CD4-positive, alpha-beta T cell treated with Interleukin-4 for 4 hours (primary cell): Measurements from ENCODE around the gene SLC7A7.
"Not testable (repeated sequence)": the region's sequence is repeated elsewhere in the genome, so short reads cannot be mapped to it uniquely, and the experiment has no call there.

Experiments
- DNase-seq: peaks from one replicate; pipeline ENCODE4 v3.0.0-alpha.2; 2020

Gene SLC7A7

GRCh38 chr14:22814941-22815713 lies at the start of gene SLC7A7:
TSS of gene SLC7A7 (minus strand) at chr14:22815435. CDS start at chr14:22813398, 2,037 bp downstream.
- DNase-seq = no peak

GRCh38 chr14:22864979-22865378 lies 49.7 kb upstream of the SLC7A7 start:
- DNase-seq = no peak

- DNase-seq = no peak
Measured at GRCh38 chr14:22861651-22862050, 46.4 kb upstream of the SLC7A7 start.

GRCh38 chr14:22860377-22860776 lies 45.1 kb upstream of the SLC7A7 start:
- DNase-seq = not testable (repeated sequence)

- no peak for DNase-seq
Measured at GRCh38 chr14:22856428-22856827, 41.2 kb upstream of the SLC7A7 start.

GRCh38 chr14:22854963-22855724 lies 39.9 kb upstream of the SLC7A7 start:
- DNase-seq = no peak

- not testable (repeated sequence) for DNase-seq
Measured at GRCh38 chr14:22854296-22854695, 39.1 kb upstream of the SLC7A7 start.

- peak; percentile 81 for DNase-seq
Measured at GRCh38 chr14:22852940-22853767, 37.9 kb upstream of the SLC7A7 start.

- no peak for DNase-seq
Measured at GRCh38 chr14:22852599-22852939, 37.3 kb upstream of the SLC7A7 start.

- not testable (repeated sequence) for DNase-seq
Measured at GRCh38 chr14:22852178-22852577, 36.9 kb upstream of the SLC7A7 start.

GRCh38 chr14:22850944-22851764 lies 35.9 kb upstream of the SLC7A7 start:
- no peak for DNase-seq

GRCh38 chr14:22849212-22849819 lies 34.1 kb upstream of the SLC7A7 start:
- DNase-seq = no peak

GRCh38 chr14:22848351-22849164 lies 33.3 kb upstream of the SLC7A7 start:
- no peak for DNase-seq

- no peak for DNase-seq
Measured at GRCh38 chr14:22847661-22848341, 32.6 kb upstream of the SLC7A7 start.

- no peak for DNase-seq
Measured at GRCh38 chr14:22846811-22847307, 31.6 kb upstream of the SLC7A7 start.

GRCh38 chr14:22845821-22846625 lies 30.8 kb upstream of the SLC7A7 start:
- no peak for DNase-seq

GRCh38 chr14:22845103-22845394 lies 29.8 kb upstream of the SLC7A7 start:
- no peak for DNase-seq

- DNase-seq = no peak
Measured at GRCh38 chr14:22844221-22845102, 29.2 kb upstream of the SLC7A7 start.
